Activated CD4-positive, alpha-beta memory T cell treated with anti-CD3 and anti-CD28 coated beads, Interleukin-2, amount 10 ng/mL, durations not matched to agents 7 days and 5 days (primary cell): ENCODE results near the gene TNPO3. TPM values are rescaled to one million over a fixed set of nuclear protein-coding genes. Genes with fewer than 3 reads are reported as not detected.
A peak's percentile ranks its signal among the peaks of the same experiment; 100 is the strongest.

Experiments
- CTCF ChIA-PET: fragments of 350-600 bp; sonication (Branson Sonifier 250); formaldehyde crosslinking; loops from one replicate; lab custom pipeline; 2021; ENCODE audit warnings: antibody characterized with exemption, inconsistent platforms; lab: Charles Lee
- POLR2A ChIA-PET: fragments of 350-600 bp; sonication (Branson Sonifier 250); formaldehyde crosslinking; loops from one replicate; lab custom pipeline; 2021; ENCODE audit warnings: antibody characterized with exemption; lab: Charles Lee
- DNase-seq: peaks from one replicate; pipeline ENCODE4 v3.0.0-alpha.2; 2020
- H3K27ac Mint-ChIP-seq: one replicate; pipeline ENCODE4 v1.8.0; 2021; ENCODE audit warnings: mild to moderate bottlenecking, mixed read lengths
- H3K27me3 Mint-ChIP-seq: one replicate; pipeline ENCODE4 v1.8.0; 2021; ENCODE audit warnings: mixed read lengths
- H3K36me3 Mint-ChIP-seq: one replicate; pipeline ENCODE4 v1.8.0; 2021; ENCODE audit warnings: low read depth, mixed read lengths
- H3K4me1 Mint-ChIP-seq: one replicate; pipeline ENCODE4 v1.8.0; 2021; ENCODE audit warnings: mixed read lengths
- H3K4me3 Mint-ChIP-seq: one replicate; pipeline ENCODE4 v1.8.0; 2021; ENCODE audit warnings: mild to moderate bottlenecking, mixed read lengths
- H3K9me3 Mint-ChIP-seq: one replicate; pipeline ENCODE4 v1.8.0; 2021; ENCODE audit warnings: mixed read lengths
- total RNA-seq, 2 experiments: library from RNA; stranded (reverse); gene quantifications; one replicate each; pipeline ENCODE4 v1.2.3, GENCODE V29; 2021

The TNPO3 gene
- 10 to 100 TPM; 42.7 to 44.4 TPM for total RNA-seq

GRCh38 chr7:129054438-129055293 is at the start of gene TNPO3:
TSS of gene TNPO3 (minus strand) at chr7:129055111. CDS start at chr7:129054770, 341 bp downstream.
- Mint-ChIP-seq H3K4me3 (peak within 1 kb of the TSS; percentile 96), H3K27me3 (peaks cover 6% of the 10 kb centered on the region), H3K36me3 (peaks cover 30% of the 10 kb centered on the region), H3K27ac (peak within 1 kb of the TSS; percentile 98), H3K9me3 (no peaks in the 10 kb centered on the region), H3K4me1 (peaks cover 41% of the 10 kb centered on the region)
- CTCF ChIA-PET: interaction anchor here (0.7 to 2.5 kb wide), 6 partner anchors 12 to 593 kb away, joined by 3 to 22 read pairs (median 4); partner anchors contain the start of gene ATP6V1F
- POLR2A ChIA-PET: interaction anchor here (0.6 to 4.4 kb wide), 30 partner anchors 12 to 694 kb away, joined by 3 to 49 read pairs (median 4); partner anchors contain the start of genes AHCYL2, ATP6V1F, CALU and TSPAN33
- peak; percentile 90 for DNase-seq

GRCh38 chr7:129103561-129104324 is 48.8 kb upstream of the TNPO3 start:
- Mint-ChIP-seq H3K4me1 (no peaks in the 10 kb centered on the region), H3K27ac (no peak overlapping the region), H3K4me3 (no peak overlapping the region), H3K9me3 (no peaks in the 10 kb centered on the region), H3K27me3 (peaks cover 11% of the 10 kb centered on the region), H3K36me3 (no peaks in the 10 kb centered on the region)
- POLR2A ChIA-PET: no interaction called here
- DNase-seq: no peak
- CTCF ChIA-PET: interaction anchor here (1.1 to 3.9 kb wide), 2 partner anchors 12 to 14 kb away, joined by 4 to 20 read pairs; no protein-coding TSS in a partner anchor

- H3K27ac Mint-ChIP-seq: no peak overlapping the region
- H3K27me3 Mint-ChIP-seq: peaks cover 5% of the 10 kb centered on the region
- no peaks in the 10 kb centered on the region for H3K4me1 Mint-ChIP-seq
- H3K4me3 Mint-ChIP-seq: no peak overlapping the region
- no peaks in the 10 kb centered on the region for H3K9me3 Mint-ChIP-seq
- no peaks in the 10 kb centered on the region for H3K36me3 Mint-ChIP-seq
- DNase-seq: no peak
- ChIA-PET POLR2A (no interaction called here), CTCF (interaction anchor here (1.0 to 3.9 kb wide), 3 partner anchors 10 to 62 kb away, joined by 3 to 20 read pairs (median 3); no protein-coding TSS in a partner anchor)
Observed at GRCh38 chr7:129101746-129102145, 46.8 kb upstream of the TNPO3 start.

- ChIA-PET POLR2A (no interaction called here), CTCF (interaction anchor here (1.6 to 3.9 kb wide), 2 partner anchors 9 to 63 kb away, joined by 3 to 20 read pairs; no protein-coding TSS in a partner anchor)
- Mint-ChIP-seq H3K4me1 (peaks cover 2% of the 10 kb centered on the region), H3K4me3 (no peak overlapping the region), H3K36me3 (no peaks in the 10 kb centered on the region), H3K27ac (no peak overlapping the region), H3K9me3 (no peaks in the 10 kb centered on the region), H3K27me3 (peaks cover 1% of the 10 kb centered on the region)
- no peak for DNase-seq
Observed at GRCh38 chr7:129100827-129101166, 45.9 kb upstream of the TNPO3 start.

- Mint-ChIP-seq H3K4me1 (peaks cover 11% of the 10 kb centered on the region), H3K9me3 (no peaks in the 10 kb centered on the region)
Observed at GRCh38 chr7:129098409-129099084, 43.6 kb upstream of the TNPO3 start.

GRCh38 chr7:129095258-129095657 is 40.3 kb upstream of the TNPO3 start:
- Mint-ChIP-seq H3K27me3 (peaks cover 6% of the 10 kb centered on the region), H3K36me3 (no peaks in the 10 kb centered on the region), H3K9me3 (no peaks in the 10 kb centered on the region), H3K4me1 (peaks cover 22% of the 10 kb centered on the region), H3K4me3 (no peak overlapping the region), H3K27ac (peak overlapping the region; percentile 26)
- POLR2A ChIA-PET: interaction anchor here (0.5 kb wide), 1 partner anchor 619 kb away, joined by 3 read pairs; the partner anchor contains the start of gene METTL2B
- CTCF ChIA-PET: interaction anchor here (2.2 kb wide), 1 partner anchor 69 kb away, joined by 6 read pairs; no protein-coding TSS in a partner anchor
- DNase-seq: peak; percentile 21

More at GRCh38 chr7:129098409-129099084, 43.6 kb upstream of the TNPO3 start:
- H3K27ac Mint-ChIP-seq: no peak overlapping the region
- H3K36me3 Mint-ChIP-seq: no peaks in the 10 kb centered on the region
- no peak for DNase-seq
- no peak overlapping the region for H3K4me3 Mint-ChIP-seq
- no peaks in the 10 kb centered on the region for H3K27me3 Mint-ChIP-seq
- POLR2A ChIA-PET: no interaction called here
- CTCF ChIA-PET: interaction anchor here (1.2 kb wide), 1 partner anchor 45 kb away, joined by 3 read pairs; no protein-coding TSS in a partner anchor

- CTCF ChIA-PET: interaction anchor here (0.6 to 2.2 kb wide), 2 partner anchors 69 to 916 kb away, joined by 3 to 6 read pairs; no protein-coding TSS in a partner anchor
- H3K27ac Mint-ChIP-seq: no peak overlapping the region
Observed at GRCh38 chr7:129094501-129094900, 39.6 kb upstream of the TNPO3 start.

GRCh38 chr7:129093867-129094456 is 39.1 kb upstream of the TNPO3 start:
- POLR2A ChIA-PET: no interaction called here
- H3K4me1 Mint-ChIP-seq: peaks cover 33% of the 10 kb centered on the region
- no peak for DNase-seq
- H3K4me3 Mint-ChIP-seq: no peak overlapping the region
- H3K36me3 Mint-ChIP-seq: no peaks in the 10 kb centered on the region
- no peak overlapping the region for H3K27ac Mint-ChIP-seq
- no peaks in the 10 kb centered on the region for H3K9me3 Mint-ChIP-seq
- peaks cover 7% of the 10 kb centered on the region for H3K27me3 Mint-ChIP-seq
- CTCF ChIA-PET: interaction anchor here (0.6 kb wide), 1 partner anchor 917 kb away, joined by 3 read pairs; no protein-coding TSS in a partner anchor

More at GRCh38 chr7:129094501-129094900, 39.6 kb upstream of the TNPO3 start:
- H3K4me3 Mint-ChIP-seq: no peak overlapping the region
- H3K27me3 Mint-ChIP-seq: peaks cover 6% of the 10 kb centered on the region
- no peak for DNase-seq
- H3K9me3 Mint-ChIP-seq: no peaks in the 10 kb centered on the region
- POLR2A ChIA-PET: no interaction called here
- H3K36me3 Mint-ChIP-seq: no peaks in the 10 kb centered on the region
- peaks cover 28% of the 10 kb centered on the region for H3K4me1 Mint-ChIP-seq

GRCh38 chr7:129091484-129092002 is 36.6 kb upstream of the TNPO3 start:
- Mint-ChIP-seq H3K36me3 (no peaks in the 10 kb centered on the region), H3K4me1 (peaks cover 33% of the 10 kb centered on the region), H3K27me3 (peaks cover 7% of the 10 kb centered on the region), H3K27ac (no peak overlapping the region), H3K4me3 (no peak overlapping the region), H3K9me3 (no peaks in the 10 kb centered on the region)
- POLR2A ChIA-PET: interaction anchor here (1.0 to 1.6 kb wide), 3 partner anchors 37 to 228 kb away, joined by 4 to 5 read pairs (median 4); partner anchors contain the start of genes ATP6V1F and TNPO3
- DNase-seq: peak; percentile 88
- CTCF ChIA-PET: interaction anchor here (0.6 to 3.9 kb wide), 52 partner anchors 9 to 620 kb away, joined by 3 to 22 read pairs (median 4); partner anchors contain the start of genes ATP6V1F and TNPO3

- no peak for DNase-seq
- H3K36me3 Mint-ChIP-seq: no peaks in the 10 kb centered on the region
- H3K27me3 Mint-ChIP-seq: peaks cover 7% of the 10 kb centered on the region
- H3K9me3 Mint-ChIP-seq: no peaks in the 10 kb centered on the region
- ChIA-PET POLR2A (interaction anchor here (1.1 to 1.6 kb wide), 3 partner anchors 36 to 187 kb away, joined by 4 to 8 read pairs (median 5); partner anchors contain the start of gene TNPO3), CTCF (interaction anchor here (1.0 to 3.9 kb wide), 12 partner anchors 10 to 193 kb away, joined by 3 to 22 read pairs (median 6); partner anchors contain the start of gene TNPO3)
- H3K4me3 Mint-ChIP-seq: no peak overlapping the region
- H3K27ac Mint-ChIP-seq: no peak overlapping the region
- H3K4me1 Mint-ChIP-seq: peaks cover 27% of the 10 kb centered on the region
Observed at GRCh38 chr7:129090300-129090907, 35.5 kb upstream of the TNPO3 start.
